GM21447 (cell line): ENCODE measurements around the gene CEP152.

Experiments
- ATAC-seq: cut with Tn5 transposase; IDR thresholded peaks from one replicate; pipeline ENCODE4 v1.9.1; 2021; ENCODE audit not compliant: unreplicated experiment

Gene CEP152

GRCh38 chr15:48712546-48712945 is 98.3 kb downstream of the CEP152 start:
- no peak for ATAC-seq

- ATAC-seq, result no peak
Observed at GRCh38 chr15:48710952-48711495, 99.8 kb downstream of the CEP152 start.

GRCh38 chr15:48708641-48709040 is 102.2 kb downstream of the CEP152 start:
- ATAC-seq, result no peak

GRCh38 chr15:48705381-48705780 is 105.5 kb downstream of the CEP152 start:
- ATAC-seq, result no peak

- no peak for ATAC-seq
Observed at GRCh38 chr15:48703544-48703943, 107.3 kb downstream of the CEP152 start.

- no peak for ATAC-seq
Observed at GRCh38 chr15:48702569-48703236, 108.2 kb downstream of the CEP152 start.

GRCh38 chr15:48696627-48697312 is 114.1 kb downstream of the CEP152 start:
- ATAC-seq, result no peak

- ATAC-seq, result no peak
Observed at GRCh38 chr15:48695827-48696573, 114.9 kb downstream of the CEP152 start.

GRCh38 chr15:48695088-48695826 is 115.6 kb downstream of the CEP152 start:
- no peak for ATAC-seq

GRCh38 chr15:48693484-48693883 is 117.4 kb downstream of the CEP152 start:
- ATAC-seq, result no peak

GRCh38 chr15:48688493-48688892 is 122.4 kb downstream of the CEP152 start:
- ATAC-seq, result no peak
